ENCODE results near the gene NOP10.
"Not testable (repeated sequence)": the region's sequence is repeated elsewhere in the genome, so short reads cannot be mapped to it uniquely, and the experiment has no call there.

Gene NOP10

GRCh38 chr15:34342737-34343575 is at the start of gene NOP10, which contains the start of gene NUTM1:
Gene NOP10, minus strand, starts transcription at chr15:34343136. Its CDS starts 63 bp downstream, at chr15:34343073.
Gene NUTM1, plus strand, starts transcription at chr15:34343315. Its CDS starts 382 bp downstream, at chr15:34343697.
- peak; percentile 96 for DNase-seq (ENCODE audit: low spot score)

GRCh38 chr15:34389594-34390086 is 46.7 kb upstream of the NOP10 start:
- DNase-seq (ENCODE audit: low spot score): not testable (repeated sequence)

GRCh38 chr15:34381829-34382521 is 39.0 kb upstream of the NOP10 start:
- not testable (repeated sequence) for DNase-seq (ENCODE audit: low spot score)

- DNase-seq (ENCODE audit: low spot score): not testable (repeated sequence)
These were observed 37.6 kb upstream of the NOP10 start for GRCh38 chr15:34380491-34380890.

- no peak for DNase-seq (ENCODE audit: low spot score)
These were observed 33.9 kb upstream of the NOP10 start for GRCh38 chr15:34376856-34377255.

GRCh38 chr15:34375541-34375940 is 32.6 kb upstream of the NOP10 start:
- DNase-seq (ENCODE audit: low spot score): not testable (repeated sequence)

- DNase-seq (ENCODE audit: low spot score): no peak
These were observed 31.9 kb upstream of the NOP10 start for GRCh38 chr15:34374816-34375215.

- no peak for DNase-seq (ENCODE audit: low spot score)
These were observed 31.0 kb upstream of the NOP10 start for GRCh38 chr15:34373951-34374350.

- no peak for DNase-seq (ENCODE audit: low spot score)
These were observed 27.7 kb upstream of the NOP10 start for GRCh38 chr15:34370643-34371042.

GRCh38 chr15:34370129-34370528 is 27.2 kb upstream of the NOP10 start:
- no peak for DNase-seq (ENCODE audit: low spot score)

- peak; percentile 95 for DNase-seq (ENCODE audit: low spot score)
These were observed 24.5 kb upstream of the NOP10 start, which contains the start of gene LPCAT4 for GRCh38 chr15:34367101-34368081. Gene LPCAT4, minus strand, starts transcription at chr15:34367196. Its CDS starts 96 bp downstream, at chr15:34367100.

GRCh38 chr15:34366271-34367065 is 23.5 kb upstream of the NOP10 start:
- peak; percentile 44 for DNase-seq (ENCODE audit: low spot score)

GRCh38 chr15:34365836-34366235 is 22.9 kb upstream of the NOP10 start:
- DNase-seq (ENCODE audit: low spot score): no peak

- DNase-seq (ENCODE audit: low spot score): no peak
These were observed 22.3 kb upstream of the NOP10 start for GRCh38 chr15:34365091-34365825.

- no peak for DNase-seq (ENCODE audit: low spot score)
These were observed 21.1 kb upstream of the NOP10 start for GRCh38 chr15:34364041-34364440.

- DNase-seq (ENCODE audit: low spot score): no peak
These were observed 19.3 kb upstream of the NOP10 start for GRCh38 chr15:34362047-34362773.

GRCh38 chr15:34361278-34361677 is 18.3 kb upstream of the NOP10 start:
- DNase-seq (ENCODE audit: low spot score): no peak

- DNase-seq (ENCODE audit: low spot score): no peak
These were observed 17.4 kb upstream of the NOP10 start for GRCh38 chr15:34360298-34360697.

- no peak for DNase-seq (ENCODE audit: low spot score)
These were observed 16.5 kb upstream of the NOP10 start for GRCh38 chr15:34359416-34359815.

Data from Ammon's horn (tissue), 1 donor.